Measurements from ENCODE around the gene SEMA4A. TPM values are rescaled to one million over a fixed set of nuclear protein-coding genes. Genes with fewer than 3 reads are reported as not detected.

The SEMA4A gene
- total RNA-seq, 1 experiment from 2014 or later, result 2.0 TPM

DNA sequence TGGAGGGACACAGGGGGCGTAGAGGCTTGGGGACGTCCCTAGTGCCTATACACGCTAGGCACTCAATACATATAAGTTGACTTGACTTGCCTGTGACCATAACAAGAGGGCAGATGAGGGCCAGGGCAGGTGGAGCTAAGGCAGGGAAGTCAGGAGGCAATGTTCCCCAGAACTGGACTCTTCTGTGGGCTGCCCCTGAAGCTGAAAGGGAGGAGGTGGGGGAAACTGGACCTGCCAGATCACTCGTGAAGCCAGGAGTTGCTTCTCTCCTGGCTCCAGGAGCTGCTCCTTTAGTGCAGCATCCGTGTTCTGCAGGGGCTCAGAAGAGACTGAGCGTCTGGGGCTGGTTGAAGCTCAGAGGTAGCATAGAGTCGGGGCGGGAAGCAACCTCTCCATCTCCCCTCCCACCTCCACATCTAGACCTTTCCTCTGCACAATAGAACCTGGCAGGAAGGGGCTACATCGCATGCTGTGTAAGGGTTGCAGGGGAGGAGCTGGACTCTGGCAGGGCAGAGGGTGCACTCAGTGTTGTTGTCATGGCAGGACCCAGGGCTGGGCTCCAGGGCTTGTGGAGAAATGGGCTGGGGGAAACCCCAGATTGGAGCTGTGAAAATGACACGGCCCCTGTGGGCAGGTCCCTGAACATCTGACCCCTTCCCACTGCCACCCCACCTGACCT is 2.9 kb upstream of the SEMA4A start:
- in situ Hi-C loops (cut with HindIII; ENCODE audit: low sequenced_read_pairs), result no loop called here
- no peak for DNase-seq (ENCODE audit: low spot score)

DNA sequence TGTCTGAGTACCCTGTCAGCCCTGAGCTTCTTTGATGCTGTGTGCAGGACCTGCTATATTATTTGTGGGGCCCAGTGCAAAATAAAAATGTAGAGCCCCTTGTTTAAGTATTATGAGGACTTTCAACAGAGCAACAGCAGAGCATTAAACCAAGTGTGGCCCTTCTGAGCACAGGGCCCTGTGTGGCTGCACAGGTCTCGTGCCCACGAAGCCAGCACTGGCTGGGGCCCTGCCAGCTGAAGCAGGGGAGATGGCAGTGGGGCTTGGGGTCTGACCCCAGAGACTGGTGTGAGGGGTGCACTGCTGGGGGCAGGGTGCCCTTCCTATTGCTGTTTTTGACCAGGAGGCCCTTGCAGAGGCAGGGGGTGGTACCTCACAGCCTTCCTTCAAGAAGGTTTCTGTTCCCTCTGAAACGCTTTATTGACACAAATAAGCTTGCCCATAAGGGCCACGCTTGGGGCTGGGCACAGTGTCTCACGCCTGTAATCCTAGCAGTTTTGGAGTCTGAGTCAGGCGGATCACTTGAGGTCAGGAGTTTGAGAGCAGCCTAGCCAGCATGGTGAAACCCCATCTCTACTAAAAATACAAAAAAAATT is 2.2 kb upstream of the SEMA4A start:
- in situ Hi-C loops (cut with HindIII; ENCODE audit: low sequenced_read_pairs), result no loop called here
- DNase-seq (ENCODE audit: low spot score), result no peak

DNA sequence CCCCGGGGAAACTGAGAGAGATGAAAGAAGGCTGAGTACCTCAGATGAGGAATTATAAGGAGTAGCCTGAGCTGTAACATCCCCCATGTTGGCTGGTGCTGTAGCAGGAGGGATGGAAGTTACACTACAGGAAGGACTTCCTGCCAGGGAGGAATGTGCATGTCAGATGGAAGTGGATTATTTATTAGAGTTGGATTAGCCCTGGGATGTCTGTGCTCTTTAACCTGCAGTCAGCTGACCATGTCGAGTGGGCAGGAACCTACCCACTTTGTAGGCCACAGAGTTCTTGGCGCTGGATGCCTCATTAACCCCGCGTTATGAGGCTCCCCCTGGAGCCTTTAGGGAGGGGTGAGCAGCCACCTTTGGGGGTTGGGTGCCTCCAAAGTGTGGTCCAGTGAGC is 757 bp upstream of the SEMA4A start:
- no peak for DNase-seq (ENCODE audit: low spot score)
- in situ Hi-C loops (cut with HindIII; ENCODE audit: low sequenced_read_pairs), result no loop called here

DNA sequence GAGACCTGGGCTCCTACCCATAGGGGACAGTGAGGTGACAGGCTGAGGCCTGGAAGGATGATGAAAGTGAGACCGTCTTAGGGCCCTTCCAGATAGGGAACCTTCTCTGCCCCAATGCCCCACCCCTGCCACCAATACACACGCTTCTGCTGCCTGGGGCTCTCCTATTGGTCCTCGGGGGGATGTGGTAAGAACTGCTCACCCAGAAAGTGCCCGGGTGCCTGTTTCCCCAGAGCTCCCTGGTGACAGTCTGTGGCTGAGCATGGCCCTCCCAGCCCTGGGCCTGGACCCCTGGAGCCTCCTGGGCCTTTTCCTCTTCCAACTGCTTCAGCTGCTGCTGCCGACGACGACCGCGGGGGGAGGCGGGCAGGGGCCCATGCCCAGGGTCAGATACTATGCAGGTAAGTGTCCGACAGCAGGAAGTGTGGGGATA is 948 bp downstream of the SEMA4A start:
- in situ Hi-C loops (cut with HindIII; ENCODE audit: low sequenced_read_pairs), result no loop called here
- no peak for DNase-seq (ENCODE audit: low spot score)

DNA sequence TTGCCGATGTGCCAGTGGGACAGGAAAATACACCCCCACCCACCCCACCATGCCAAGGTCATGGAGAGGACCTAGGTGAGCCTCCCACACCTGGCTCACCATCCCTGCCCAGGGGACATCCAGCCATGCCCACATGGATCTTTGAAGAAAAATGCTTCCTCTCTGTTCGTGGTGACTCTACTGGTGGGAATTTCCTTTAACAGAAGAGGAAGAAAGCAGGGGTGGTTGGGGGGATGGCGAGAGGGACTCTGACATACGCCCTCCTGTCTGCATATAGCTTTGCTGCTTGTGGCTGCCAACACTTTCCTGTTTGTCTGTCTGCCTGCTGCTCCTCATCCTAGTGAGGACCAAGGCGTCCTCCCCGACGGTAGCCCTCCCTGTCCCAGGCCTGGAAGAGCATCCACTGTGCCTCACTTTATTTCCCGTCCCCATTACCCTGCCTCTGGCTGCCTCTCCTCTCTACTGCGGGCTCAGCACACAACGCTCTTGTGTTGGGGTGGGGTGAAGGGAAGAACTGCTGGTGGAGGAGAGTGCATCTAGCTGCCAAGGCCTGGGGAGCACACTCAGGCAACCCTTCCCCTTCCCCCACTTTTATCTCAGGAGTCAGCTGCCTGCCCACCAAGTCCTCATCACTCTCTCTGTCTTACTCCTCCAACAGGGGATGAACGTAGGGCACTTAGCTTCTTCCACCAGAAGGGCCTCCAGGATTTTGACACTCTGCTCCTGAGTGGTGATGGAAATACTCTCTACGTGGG is 2.5 kb downstream of the SEMA4A start:
- DNase-seq (ENCODE audit: low spot score), result no peak
- in situ Hi-C loops (cut with HindIII; ENCODE audit: low sequenced_read_pairs), result no loop called here

DNA sequence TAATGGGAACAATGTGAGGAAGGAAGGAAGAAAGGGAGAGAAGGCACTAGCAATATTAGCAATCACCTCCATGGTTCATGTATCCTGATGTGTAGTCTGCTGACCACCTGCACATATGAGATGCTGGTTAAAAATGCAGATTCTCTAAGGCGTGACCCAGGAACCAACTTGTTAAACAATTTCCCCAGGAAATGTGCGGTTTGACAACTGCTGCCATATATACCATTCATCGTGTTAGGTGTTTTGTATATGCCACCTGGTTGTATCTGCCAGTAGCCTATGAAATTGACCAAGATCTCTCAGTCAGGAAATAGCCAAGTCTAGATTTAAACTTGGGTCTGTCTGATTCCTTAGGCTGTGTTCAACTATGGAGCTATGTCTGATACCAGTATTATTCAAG is 4.1 kb downstream of the SEMA4A start:
- in situ Hi-C loops (cut with HindIII; ENCODE audit: low sequenced_read_pairs), result no loop called here
- DNase-seq (ENCODE audit: low spot score), result no peak

DNA sequence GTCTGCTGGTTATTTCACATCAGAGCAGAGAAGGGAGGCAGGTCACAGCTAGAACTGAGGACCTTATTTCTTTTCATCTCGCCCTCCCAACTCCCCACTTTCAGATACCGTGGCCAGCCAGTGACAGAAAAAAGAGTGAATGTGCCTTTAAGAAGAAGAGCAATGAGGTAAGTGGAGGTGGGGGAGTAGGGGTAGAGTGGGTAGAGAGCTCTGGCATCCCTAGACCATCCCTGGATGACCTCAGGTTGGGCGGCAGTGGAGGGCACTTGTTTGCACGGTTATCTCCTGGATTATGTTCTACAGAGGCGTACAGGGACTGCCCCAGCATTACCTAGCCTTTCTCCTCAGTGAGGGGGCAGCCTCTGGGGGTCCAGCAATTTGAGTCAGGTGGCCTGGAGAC is 4.6 kb downstream of the SEMA4A start:
- DNase-seq (ENCODE audit: low spot score), result no peak
- in situ Hi-C loops (cut with HindIII; ENCODE audit: low sequenced_read_pairs), result no loop called here

DNA sequence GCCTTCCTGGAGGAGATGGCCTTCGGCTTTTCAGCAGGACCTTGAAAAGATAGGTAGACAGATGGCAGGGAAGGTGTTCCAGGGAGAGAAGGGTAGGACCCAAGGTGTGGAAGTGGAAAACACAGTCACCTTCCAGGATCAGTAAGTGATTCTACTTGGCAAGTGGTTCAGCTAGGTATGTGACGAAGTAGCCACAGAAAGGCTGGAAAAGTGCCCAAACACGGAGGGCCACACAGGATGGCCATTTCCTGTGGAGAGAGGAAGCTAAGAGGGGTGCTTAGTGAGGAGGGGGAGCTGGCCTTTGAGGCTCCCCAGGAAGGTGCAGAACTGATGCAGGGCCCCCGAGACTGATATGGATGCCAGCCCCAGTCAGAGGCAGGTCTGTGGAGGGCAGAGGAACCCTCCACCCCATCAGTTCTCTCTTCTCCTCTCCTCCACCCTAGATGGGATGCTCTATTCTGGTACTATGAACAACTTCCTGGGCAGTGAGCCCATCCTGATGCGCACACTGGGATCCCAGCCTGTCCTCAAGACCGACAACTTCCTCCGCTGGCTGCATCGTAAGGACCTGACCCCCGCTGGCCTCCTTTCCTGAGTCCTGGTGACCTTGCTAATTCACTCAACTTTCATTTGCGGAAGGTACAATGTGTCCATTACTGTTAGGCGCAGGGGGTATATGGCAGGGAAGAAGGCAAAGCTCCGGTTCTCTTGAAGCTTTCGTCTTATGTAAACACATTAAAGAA is 6.8 kb downstream of the SEMA4A start:
- no peak for DNase-seq (ENCODE audit: low spot score)
- in situ Hi-C loops (cut with HindIII; ENCODE audit: low sequenced_read_pairs), result no loop called here

DNA sequence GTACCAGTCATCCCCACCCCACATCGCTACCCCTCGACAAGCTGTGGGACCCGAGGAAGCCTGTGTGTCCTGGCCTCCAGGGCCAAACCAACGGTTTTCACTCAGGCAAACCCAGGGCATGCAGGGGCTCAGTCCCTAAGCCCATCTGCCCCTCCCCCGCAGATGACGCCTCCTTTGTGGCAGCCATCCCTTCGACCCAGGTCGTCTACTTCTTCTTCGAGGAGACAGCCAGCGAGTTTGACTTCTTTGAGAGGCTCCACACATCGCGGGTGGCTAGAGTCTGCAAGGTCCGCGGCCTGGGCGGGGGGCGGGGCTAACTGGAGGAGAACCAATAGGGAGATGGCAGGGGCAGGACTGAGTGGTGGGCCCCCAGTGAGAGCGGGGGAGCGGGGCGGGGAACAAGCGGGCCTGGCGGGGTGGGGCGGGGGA is 7.4 kb downstream of the SEMA4A start:
- in situ Hi-C loops (cut with HindIII; ENCODE audit: low sequenced_read_pairs), result no loop called here
- peak; percentile 89 for DNase-seq (ENCODE audit: low spot score)

DNA sequence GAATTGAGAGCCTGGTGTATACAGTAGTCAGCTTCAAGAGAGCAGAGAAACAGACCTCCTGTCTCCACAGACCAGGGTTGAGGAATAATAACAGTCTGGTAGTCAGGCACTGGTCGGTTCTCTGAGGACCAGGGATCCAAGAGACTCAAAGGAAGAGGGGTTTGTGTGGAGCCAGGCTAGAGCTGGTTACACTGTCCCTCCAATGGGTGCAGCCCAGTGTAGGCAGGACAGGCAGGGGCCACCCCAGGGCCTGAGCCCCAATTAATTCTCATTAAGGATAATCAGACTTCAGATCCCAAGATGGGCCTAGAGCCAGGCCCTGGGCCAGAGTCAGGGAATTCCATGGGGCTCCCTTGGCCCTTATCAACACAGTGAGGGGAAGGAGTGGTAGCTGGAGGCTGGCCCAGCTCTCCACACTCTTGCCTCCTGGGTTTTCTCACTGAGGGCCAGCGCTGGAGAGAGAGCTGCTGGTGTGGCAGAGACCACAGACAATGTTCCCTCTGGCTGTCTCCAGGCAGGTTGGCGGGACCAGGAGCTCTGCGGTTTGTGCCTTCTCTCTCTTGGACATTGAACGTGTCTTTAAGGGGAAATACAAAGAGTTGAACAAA is 9.1 kb downstream of the SEMA4A start:
- in situ Hi-C loops (cut with HindIII; ENCODE audit: low sequenced_read_pairs), result no loop called here
- no peak for DNase-seq (ENCODE audit: low spot score)

DNA sequence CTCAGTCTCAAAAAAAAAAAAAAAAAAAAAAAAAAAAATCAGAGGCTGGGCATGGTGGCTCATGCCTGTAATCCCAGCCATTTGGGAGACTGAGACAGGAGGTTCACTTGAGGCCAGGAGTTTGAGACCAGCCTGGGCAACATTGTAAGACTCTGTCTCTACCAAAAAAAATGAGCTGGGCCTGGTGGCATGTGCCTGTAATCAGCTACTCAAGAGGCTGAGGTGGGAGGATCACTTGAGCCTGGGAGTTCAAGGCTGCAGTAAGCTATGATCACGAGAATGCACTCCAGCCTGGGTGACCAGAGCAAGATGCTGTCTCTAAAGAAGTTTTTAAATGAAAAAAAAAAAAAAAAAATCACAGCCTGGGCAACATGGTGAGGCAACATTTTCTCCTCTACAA is 10.3 kb downstream of the SEMA4A start:
- in situ Hi-C loops (cut with HindIII; ENCODE audit: low sequenced_read_pairs), result no loop called here
- no peak for DNase-seq (ENCODE audit: low spot score)

DNA sequence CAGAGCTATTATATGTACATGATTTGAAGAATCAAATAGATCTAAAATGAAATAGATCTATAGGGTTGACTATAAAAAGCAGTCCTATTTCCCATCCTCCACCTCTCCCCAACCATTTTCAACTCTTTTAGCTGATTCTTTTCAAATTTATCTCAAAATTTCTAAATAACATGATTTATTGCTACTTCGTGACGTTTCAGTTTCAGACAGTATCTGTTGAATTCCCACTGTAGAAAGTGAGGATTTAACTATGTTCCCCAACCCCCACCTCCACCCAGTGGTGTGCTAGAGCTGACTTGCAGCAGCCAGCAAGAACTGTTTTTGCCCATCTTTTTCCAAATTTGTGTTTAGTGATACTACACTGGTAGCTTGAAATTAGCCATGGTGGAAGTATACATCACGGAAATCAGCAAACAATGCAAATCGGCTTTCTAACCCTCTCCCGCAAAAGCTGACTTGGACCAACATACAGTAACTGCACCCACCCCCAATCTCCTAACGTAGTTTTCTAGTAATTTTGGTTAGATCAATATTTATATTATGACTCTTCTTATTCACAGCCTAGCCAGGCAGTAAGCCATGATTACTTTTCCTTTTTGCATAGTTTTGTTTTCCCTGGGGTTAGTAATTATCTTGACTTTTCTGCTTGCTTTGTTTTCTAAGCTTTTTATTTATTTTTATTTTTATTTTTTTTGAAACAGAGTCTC is 10.9 kb downstream of the SEMA4A start:
- in situ Hi-C loops (cut with HindIII; ENCODE audit: low sequenced_read_pairs), result no loop called here
- no peak for DNase-seq (ENCODE audit: low spot score)

DNA sequence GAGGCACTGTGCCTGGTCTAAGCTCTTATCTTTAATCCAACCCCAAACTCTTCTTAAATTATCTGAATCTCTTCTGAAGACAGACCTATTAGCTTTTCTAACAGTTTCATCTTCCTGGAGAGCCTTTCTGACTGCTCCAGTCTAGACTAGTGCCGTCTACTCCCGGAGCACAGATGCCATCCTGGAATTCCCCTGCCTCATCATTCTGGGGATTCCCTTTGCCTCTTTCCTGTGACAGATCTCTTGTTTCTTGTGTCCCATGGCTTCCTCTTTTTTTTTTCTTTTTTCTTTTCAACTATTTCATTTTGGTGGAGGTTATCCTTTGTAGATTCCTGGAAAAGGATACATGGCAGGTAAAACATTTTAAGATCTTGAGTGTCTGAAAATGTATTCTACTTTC is 11.7 kb downstream of the SEMA4A start:
- in situ Hi-C loops (cut with HindIII; ENCODE audit: low sequenced_read_pairs), result no loop called here
- no peak for DNase-seq (ENCODE audit: low spot score)

DNA sequence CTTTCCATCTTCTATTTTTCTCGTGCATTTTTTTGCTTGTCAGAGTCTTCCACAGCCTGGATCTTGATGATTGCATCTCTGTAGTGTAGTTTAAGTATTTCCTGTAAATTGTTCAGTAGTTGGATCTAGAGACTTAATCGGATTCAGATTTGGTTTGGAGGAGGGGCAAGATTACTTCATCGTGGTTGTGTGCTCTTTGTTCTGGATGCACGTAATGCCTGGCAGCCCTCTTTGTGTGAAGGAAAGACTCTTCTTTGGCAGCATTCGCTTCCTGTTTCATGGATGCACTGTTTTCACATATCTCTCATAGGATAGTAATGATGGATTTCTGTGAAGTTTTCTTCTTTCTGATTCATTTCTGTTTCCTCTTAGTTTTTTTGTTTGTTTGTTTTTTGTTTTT is 14.2 kb downstream of the SEMA4A start:
- in situ Hi-C loops (cut with HindIII; ENCODE audit: low sequenced_read_pairs), result no loop called here
- DNase-seq (ENCODE audit: low spot score), result no peak

DNA sequence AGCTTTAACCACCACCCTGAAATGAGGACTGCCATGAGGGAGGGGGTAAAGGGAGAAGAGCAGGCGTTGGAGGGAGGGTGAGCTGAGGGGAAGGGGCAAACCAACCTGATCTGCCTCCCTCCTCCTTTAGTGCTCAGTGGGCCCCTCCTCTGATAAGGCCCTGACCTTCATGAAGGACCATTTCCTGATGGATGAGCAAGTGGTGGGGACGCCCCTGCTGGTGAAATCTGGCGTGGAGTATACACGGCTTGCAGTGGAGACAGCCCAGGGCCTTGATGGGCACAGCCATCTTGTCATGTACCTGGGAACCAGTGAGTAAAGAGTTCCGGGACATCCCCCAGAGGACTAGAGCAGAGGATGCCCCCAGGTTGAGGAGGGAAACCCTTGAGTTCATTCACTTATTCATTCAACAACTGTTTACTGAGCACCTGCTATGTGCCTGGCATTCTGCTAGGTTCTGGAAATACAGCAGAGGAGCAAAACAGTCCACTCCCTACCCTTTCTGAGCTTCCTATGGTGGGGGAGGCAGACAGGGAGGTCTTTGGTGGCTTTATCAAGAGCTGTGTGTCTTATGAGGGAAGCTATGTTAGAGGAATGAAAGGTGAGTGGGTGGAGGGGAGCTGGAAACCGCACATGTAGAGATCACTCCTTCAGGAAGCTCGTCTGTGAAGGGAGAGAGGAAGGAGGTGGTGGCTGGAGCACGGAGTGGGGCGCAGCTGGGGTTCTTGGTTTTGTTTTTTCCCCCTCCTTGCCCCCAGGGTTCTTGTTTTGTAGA is 19.5 kb downstream of the SEMA4A start:
- no peak for DNase-seq (ENCODE audit: low spot score)
- in situ Hi-C loops (cut with HindIII; ENCODE audit: low sequenced_read_pairs), result no loop called here

DNA sequence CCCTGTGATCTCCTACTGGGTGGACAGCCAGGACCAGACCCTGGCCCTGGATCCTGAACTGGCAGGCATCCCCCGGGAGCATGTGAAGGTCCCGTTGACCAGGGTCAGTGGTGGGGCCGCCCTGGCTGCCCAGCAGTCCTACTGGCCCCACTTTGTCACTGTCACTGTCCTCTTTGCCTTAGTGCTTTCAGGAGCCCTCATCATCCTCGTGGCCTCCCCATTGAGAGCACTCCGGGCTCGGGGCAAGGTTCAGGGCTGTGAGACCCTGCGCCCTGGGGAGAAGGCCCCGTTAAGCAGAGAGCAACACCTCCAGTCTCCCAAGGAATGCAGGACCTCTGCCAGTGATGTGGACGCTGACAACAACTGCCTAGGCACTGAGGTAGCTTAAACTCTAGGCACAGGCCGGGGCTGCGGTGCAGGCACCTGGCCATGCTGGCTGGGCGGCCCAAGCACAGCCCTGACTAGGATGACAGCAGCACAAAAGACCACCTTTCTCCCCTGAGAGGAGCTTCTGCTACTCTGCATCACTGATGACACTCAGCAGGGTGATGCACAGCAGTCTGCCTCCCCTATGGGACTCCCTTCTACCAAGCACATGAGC is 23.3 kb downstream of the SEMA4A start:
- in situ Hi-C loops (cut with HindIII; ENCODE audit: low sequenced_read_pairs), result no loop called here
- DNase-seq (ENCODE audit: low spot score), result no peak

DNA sequence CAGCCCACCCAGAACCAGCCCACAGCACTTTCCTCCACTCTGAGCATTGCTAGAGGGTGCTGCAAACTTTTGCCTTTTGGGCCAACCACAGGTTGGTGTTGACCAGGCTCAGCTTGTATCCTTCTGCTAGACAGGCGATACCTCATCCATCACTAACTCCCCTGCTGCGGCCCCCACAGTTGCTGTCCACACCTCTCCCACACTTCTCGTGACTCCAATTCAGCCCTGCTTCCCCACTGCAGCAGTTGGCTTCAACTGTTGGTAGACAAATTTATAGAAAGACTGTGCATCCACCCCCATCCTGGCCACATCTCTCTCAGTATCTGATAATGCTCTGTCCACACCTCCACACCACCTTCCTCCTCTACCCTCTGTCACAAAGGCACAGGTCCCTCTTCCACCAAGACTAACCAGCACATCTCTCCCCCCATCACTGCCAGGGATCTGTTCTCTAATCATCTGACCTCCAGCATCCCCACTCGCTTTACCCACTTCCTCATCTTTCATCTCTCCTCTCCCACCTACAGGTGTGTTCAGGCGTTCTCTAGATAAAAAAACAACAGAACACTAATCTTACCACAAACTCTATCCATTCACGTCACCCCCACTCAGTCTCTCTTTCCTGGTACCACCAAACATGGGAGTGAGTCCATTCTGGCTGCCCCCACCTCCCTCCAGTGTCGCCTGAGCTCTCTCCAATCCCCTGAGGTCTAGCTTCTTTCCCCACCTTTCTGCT is 24.7 kb downstream of the SEMA4A start:
- no peak for DNase-seq (ENCODE audit: low spot score)
- in situ Hi-C loops (cut with HindIII; ENCODE audit: low sequenced_read_pairs), result no loop called here

All from G401 (cell line).